Esophagus squamous epithelium (tissue), 4 donors: ENCODE data around the gene RPS2.

ENCODE experiments used
- CTCF ChIP-seq, 6 experiments: fragments of 450-650 bp in 4 of 6; fragments of 200-600 bp in 2 of 6; sonication (generic) in 2 of 6; IDR thresholded peaks; one replicate each; pipeline ENCODE4 v1.5.1; 2016 to 2019; ENCODE audit warnings: antibody characterized with exemption in 6 of 6, mild to moderate bottlenecking in 4 of 6, moderate library complexity in 4 of 6
- POLR2A ChIP-seq, 4 donors: fragments of 450-650 bp; IDR thresholded peaks; one replicate each; pipeline ENCODE4 v1.6.1; 2017; ENCODE audit warnings: antibody characterized with exemption in 4 of 4, mild to moderate bottlenecking in 4 of 4, moderate library complexity in 3 of 4

- peak in 4 of 6 experiments; percentile 8 to 15 (median 15) for TF ChIP-seq CTCF (IDR thresholded peaks at IDR 0.05)
- TF ChIP-seq POLR2A (IDR thresholded peaks at IDR 0.05) = peak in 3 of 4 donors; percentile 86 to 98 (median 94)
Observed at GRCh38 chr16:1964506-1965395, at the start of gene RPS2.
